ENCODE results near the gene INPP5B. TPM values are rescaled to one million over a fixed set of nuclear protein-coding genes. Genes with fewer than 3 reads are reported as not detected.
A peak's percentile ranks its signal among the peaks of the same experiment; 100 is the strongest.

Gene INPP5B
- total RNA-seq, 3 donors from 2014 or later = 21.5 to 37.9 (median 28.1) TPM

- Histone ChIP-seq H3K4me1 (ENCODE audit: low read depth) (no peaks in the 10 kb centered on the region), H3K9me3 (no peaks in the 10 kb centered on the region), H3K36me3 (ENCODE audit: low read depth) (no peaks in the 10 kb centered on the region), H3K4me3 (no peak overlapping the region)
- intact Hi-C loops (cut with DNase I, micrococcal nuclease) = no loop called here
- no peak for TF ChIP-seq CTCF (IDR thresholded peaks at IDR 0.05)
- ATAC-seq (no peak), DNase-seq (no peak)
These were observed 115.7 kb downstream of the INPP5B start for GRCh38 chr1:37831109-37831508.

GRCh38 chr1:37828410-37829074, 118.3 kb downstream of the INPP5B start:
- TF ChIP-seq CTCF (IDR thresholded peaks at IDR 0.05) = no peak
- intact Hi-C loops (cut with DNase I, micrococcal nuclease) = no loop called here
- DNase-seq (peak; percentile 28 to 54 (median 39)), ATAC-seq (peak; percentile 94)
- Histone ChIP-seq H3K4me1 (ENCODE audit: low read depth) (no peaks in the 10 kb centered on the region), H3K4me3 (no peak overlapping the region), H3K9me3 (no peaks in the 10 kb centered on the region), H3K36me3 (ENCODE audit: low read depth) (no peaks in the 10 kb centered on the region)

GRCh38 chr1:37825506-37825905, 121.3 kb downstream of the INPP5B start:
- Histone ChIP-seq H3K4me1 (ENCODE audit: low read depth) (no peaks in the 10 kb centered on the region), H3K4me3 (no peak overlapping the region), H3K36me3 (ENCODE audit: low read depth) (peaks cover 5% of the 10 kb centered on the region), H3K9me3 (no peaks in the 10 kb centered on the region)
- ATAC-seq (no peak), DNase-seq (no peak)
- no peak for TF ChIP-seq CTCF (IDR thresholded peaks at IDR 0.05)
- intact Hi-C loops (cut with DNase I, micrococcal nuclease) = no loop called here

GRCh38 chr1:37824001-37824400, 122.9 kb downstream of the INPP5B start:
- ATAC-seq = no peak
- intact Hi-C loops (cut with DNase I, micrococcal nuclease) = no loop called here
- Histone ChIP-seq H3K4me1 (ENCODE audit: low read depth) (no peaks in the 10 kb centered on the region), H3K36me3 (ENCODE audit: low read depth) (peaks cover 5% of the 10 kb centered on the region), H3K9me3 (no peaks in the 10 kb centered on the region), H3K4me3 (no peak overlapping the region)
- DNase-seq = no peak
- TF ChIP-seq CTCF (IDR thresholded peaks at IDR 0.05) = no peak

- no peaks in the 10 kb centered on the region for H3K9me3 ChIP-seq
- H3K4me1 ChIP-seq (ENCODE audit: low read depth) = no peaks in the 10 kb centered on the region
- intact Hi-C loops (cut with DNase I, micrococcal nuclease) = no loop called here
- ATAC-seq (no peak), DNase-seq (no peak)
- H3K4me3 ChIP-seq = no peak overlapping the region
- peaks cover 5% of the 10 kb centered on the region for H3K36me3 ChIP-seq (ENCODE audit: low read depth)
- no peak for TF ChIP-seq CTCF (IDR thresholded peaks at IDR 0.05)
These were observed 123.7 kb downstream of the INPP5B start for GRCh38 chr1:37822906-37823815.
